Duodenal mucosa (tissue), 2 donors: Measurements from ENCODE around the gene IL6ST.
"Not testable (repeated sequence)": the region's sequence is repeated elsewhere in the genome, so short reads cannot be mapped to it uniquely, and the experiment has no call there.

Source experiments
- H3K27ac ChIP-seq: one replicate; pipeline ENCODE4 v1.7.0; 2013; ENCODE audit warnings: low read depth, low read length
- H3K27me3 ChIP-seq, 2 donors: one replicate each; pipeline ENCODE4 v1.7.0; 2013; ENCODE audit warnings: low read length in 2 of 2, control low read depth in 1 of 2; ENCODE audit not compliant: insufficient read depth in 2 of 2, control insufficient read depth in 1 of 2
- H3K36me3 ChIP-seq, 2 donors: one replicate each; pipeline ENCODE4 v1.7.0; 2013; ENCODE audit warnings: low read length in 2 of 2, control low read depth in 1 of 2; ENCODE audit not compliant: insufficient read depth in 2 of 2, control insufficient read depth in 1 of 2
- H3K4me1 ChIP-seq, 2 donors: one replicate each; pipeline ENCODE4 v1.7.0; 2013; ENCODE audit warnings: low read length in 2 of 2, control low read depth in 1 of 2; ENCODE audit not compliant: insufficient read depth in 2 of 2, control insufficient read depth in 1 of 2
- H3K4me3 ChIP-seq, 2 donors: one replicate each; pipeline ENCODE4 v1.7.0; 2013; ENCODE audit warnings: low read length in 2 of 2, low read depth in 1 of 2
- H3K9ac ChIP-seq, 2 donors: one replicate each; pipeline ENCODE4 v1.7.0; 2013; ENCODE audit warnings: low read length in 2 of 2, low read depth in 1 of 2
- H3K9me3 ChIP-seq, 2 donors: one replicate each; pipeline ENCODE4 v1.7.0; 2013; ENCODE audit warnings: low read length in 2 of 2, control low read depth in 1 of 2; ENCODE audit not compliant: control insufficient read depth in 1 of 2

IL6ST gene

GRCh38 chr5:55994495-55994997 lies at the start of gene IL6ST:
TSS of gene IL6ST (minus strand) at chr5:55994963. CDS start at chr5:55976278, 18,685 bp downstream.
- Histone ChIP-seq H3K9me3 (no peaks in the 10 kb centered on the region), H3K27ac (peak within 1 kb of the TSS; percentile 99), H3K36me3 (no peaks in the 10 kb centered on the region), H3K9ac (peak within 1 kb of the TSS; percentile 93 to 95), H3K4me3 (peak within 1 kb of the TSS; percentile 89 to 97), H3K4me1 (peaks cover 15 to 31% of the 10 kb centered on the region in 2 donors), H3K27me3 (no peaks in the 10 kb centered on the region)

- Histone ChIP-seq H3K9me3 (no peaks in the 10 kb centered on the region), H3K9ac (no peak overlapping the region), H3K4me3 (no peak overlapping the region), H3K36me3 (no peaks in the 10 kb centered on the region), H3K27me3 (no peaks in the 10 kb centered on the region), H3K27ac (no peak overlapping the region), H3K4me1 (no peaks in the 10 kb centered on the region)
Measured at GRCh38 chr5:56039985-56040384, 45.2 kb upstream of the IL6ST start.

- H3K36me3 ChIP-seq, H3K27me3 ChIP-seq, H3K4me3 ChIP-seq, H3K9me3 ChIP-seq, H3K9ac ChIP-seq, H3K4me1 ChIP-seq, H3K27ac ChIP-seq: not testable (repeated sequence)
Measured at GRCh38 chr5:56038206-56038605, 43.4 kb upstream of the IL6ST start.

DNA sequence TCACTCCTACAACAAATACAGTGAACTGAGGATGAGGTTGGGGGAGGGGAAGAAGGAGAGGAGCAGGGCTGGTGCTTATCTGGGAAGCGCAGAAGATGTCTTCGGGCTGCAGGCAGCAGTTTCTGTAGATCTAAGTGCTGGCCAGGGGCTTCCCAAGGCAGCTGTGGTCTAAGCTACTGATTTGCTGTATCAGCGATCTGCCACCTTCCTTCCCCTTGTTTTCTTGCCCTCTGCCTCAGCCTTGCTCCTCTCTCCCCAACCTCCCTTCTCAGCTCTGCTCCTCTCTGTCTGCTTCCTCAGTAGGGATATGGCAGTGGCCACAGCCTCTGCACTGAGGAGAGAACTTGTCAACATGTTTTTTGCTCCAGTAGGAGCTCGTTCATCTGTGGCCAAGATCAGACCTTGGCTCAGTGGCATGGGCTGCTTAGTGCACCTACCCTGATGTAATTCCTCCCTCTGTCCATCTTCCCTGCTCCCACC lies 42.8 kb upstream of the IL6ST start:
- Histone ChIP-seq H3K36me3 (no peaks in the 10 kb centered on the region), H3K9me3 (no peaks in the 10 kb centered on the region), H3K27me3 (no peaks in the 10 kb centered on the region), H3K4me1 (no peaks in the 10 kb centered on the region), H3K27ac (no peak overlapping the region), H3K9ac (no peak overlapping the region), H3K4me3 (no peak overlapping the region)

DNA sequence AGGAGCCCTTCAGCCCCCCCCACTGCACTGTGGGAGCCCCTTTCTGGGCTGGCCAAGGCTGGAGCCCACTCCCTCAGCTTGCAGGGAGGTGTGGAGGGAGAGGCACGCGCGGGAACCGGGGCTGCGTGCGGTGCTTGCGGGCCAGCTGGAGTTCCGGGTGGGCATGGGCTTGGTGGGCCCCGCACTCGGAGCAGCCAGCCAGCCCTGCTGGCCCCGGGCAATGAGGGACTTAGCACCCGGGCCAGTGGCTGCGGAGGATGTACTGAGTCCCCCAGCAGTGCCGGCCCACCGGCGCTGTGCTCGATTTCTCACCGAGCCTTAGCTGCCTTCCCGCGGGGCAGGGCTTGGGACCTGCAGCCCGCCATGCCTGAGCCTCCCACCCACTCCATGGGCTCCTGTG lies 40.6 kb upstream of the IL6ST start:
- H3K9ac ChIP-seq, H3K4me3 ChIP-seq, H3K36me3 ChIP-seq, H3K4me1 ChIP-seq, H3K9me3 ChIP-seq, H3K27me3 ChIP-seq, H3K27ac ChIP-seq: not testable (repeated sequence)

DNA sequence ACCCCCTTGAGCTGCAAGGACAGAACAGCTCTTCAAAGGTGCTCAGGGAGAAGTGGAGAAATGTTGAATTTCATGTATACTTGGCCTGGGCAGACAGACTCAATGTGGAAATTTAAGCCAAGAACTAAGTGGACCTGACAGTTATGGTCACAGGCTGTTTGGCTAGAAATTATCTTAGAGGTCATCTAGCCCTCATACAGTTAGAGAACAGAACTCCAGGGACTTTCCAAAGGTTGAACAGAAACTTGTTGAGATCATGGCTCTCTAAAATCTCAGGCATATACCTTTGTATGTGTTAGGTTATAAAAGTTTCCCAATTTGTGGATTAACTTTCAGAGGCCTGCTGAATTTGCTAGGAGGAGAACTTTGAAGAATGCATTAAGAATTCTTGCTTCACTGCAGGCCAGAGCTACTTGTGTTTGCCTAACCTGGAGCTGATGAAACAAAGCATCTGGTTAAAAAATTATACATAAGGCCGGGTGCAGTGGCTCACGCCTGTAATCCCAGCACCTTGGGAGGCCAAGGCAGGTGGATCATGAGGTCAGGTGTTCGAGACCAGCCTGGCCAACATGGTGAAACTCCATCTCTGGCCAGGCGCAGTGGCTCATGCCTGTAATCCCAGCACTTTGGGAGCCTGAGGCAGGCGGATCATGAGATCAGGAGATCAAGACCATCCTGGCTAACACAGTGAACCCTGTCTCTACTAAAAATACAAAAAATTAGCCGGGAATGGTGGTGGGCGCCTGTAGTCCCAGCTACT lies 35.3 kb upstream of the IL6ST start:
- not testable (repeated sequence) for H3K9ac ChIP-seq, H3K27me3 ChIP-seq, H3K4me1 ChIP-seq, H3K27ac ChIP-seq, H3K4me3 ChIP-seq, H3K9me3 ChIP-seq, H3K36me3 ChIP-seq

GRCh38 chr5:56029457-56029856 lies 34.7 kb upstream of the IL6ST start:
- Histone ChIP-seq H3K9me3 (no peaks in the 10 kb centered on the region), H3K4me3 (no peak overlapping the region), H3K9ac (no peak overlapping the region), H3K27me3 (no peaks in the 10 kb centered on the region), H3K4me1 (no peaks in the 10 kb centered on the region), H3K27ac (no peak overlapping the region), H3K36me3 (no peaks in the 10 kb centered on the region)

DNA sequence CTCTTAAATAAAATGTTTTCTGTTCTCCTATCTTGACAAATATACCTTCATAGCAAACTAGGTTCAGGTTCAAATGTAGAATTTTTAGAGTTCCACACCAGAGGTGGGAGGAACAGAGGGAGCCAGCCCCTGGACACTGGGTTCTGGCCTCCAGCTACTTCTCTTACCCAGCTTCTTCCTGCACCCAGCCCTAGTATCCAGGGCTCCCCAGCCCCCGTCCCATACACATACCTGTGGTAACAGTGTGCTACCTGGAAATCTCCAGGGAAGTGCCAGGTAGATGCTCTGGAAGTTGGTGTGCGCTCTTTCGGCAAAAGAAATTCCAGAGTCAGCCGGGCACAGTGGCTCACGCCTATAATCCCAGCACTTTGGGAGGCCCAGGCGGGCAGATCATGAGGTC lies 33.9 kb upstream of the IL6ST start:
- H3K9me3 ChIP-seq, result no peaks in the 10 kb centered on the region
- H3K27ac ChIP-seq, result no peak overlapping the region
- no peaks in the 10 kb centered on the region for H3K27me3 ChIP-seq
- H3K9ac ChIP-seq, result no peak overlapping the region
- no peaks in the 10 kb centered on the region for H3K4me1 ChIP-seq
- no peak overlapping the region for H3K4me3 ChIP-seq
- no peaks in the 10 kb centered on the region for H3K36me3 ChIP-seq

GRCh38 chr5:56026863-56027300 lies 32.1 kb upstream of the IL6ST start:
- H3K9ac ChIP-seq, result no peak overlapping the region
- H3K27me3 ChIP-seq, result no peaks in the 10 kb centered on the region
- no peaks in the 10 kb centered on the region for H3K9me3 ChIP-seq
- no peaks in the 10 kb centered on the region for H3K36me3 ChIP-seq
- H3K4me1 ChIP-seq, result no peaks in the 10 kb centered on the region
- no peak overlapping the region for H3K4me3 ChIP-seq
- H3K27ac ChIP-seq, result no peak overlapping the region

- H3K36me3 ChIP-seq, result no peaks in the 10 kb centered on the region
- no peaks in the 10 kb centered on the region for H3K9me3 ChIP-seq
- no peaks in the 10 kb centered on the region for H3K4me1 ChIP-seq
- H3K9ac ChIP-seq, result no peak overlapping the region
- H3K4me3 ChIP-seq, result no peak overlapping the region
- no peaks in the 10 kb centered on the region for H3K27me3 ChIP-seq
- H3K27ac ChIP-seq, result no peak overlapping the region
Measured at GRCh38 chr5:56025151-56025885, 30.6 kb upstream of the IL6ST start.
